Mesenchymal stem cell (in vitro differentiated cells and primary cell): ENCODE data around the gene EFCAB13. TPM values are rescaled to one million over a fixed set of nuclear protein-coding genes. Genes with fewer than 3 reads are reported as not detected.
A peak's percentile ranks its signal among the peaks of the same experiment; 100 is the strongest.

Experiments
- DNase-seq: peaks from one replicate; pipeline ENCODE4 v3.0.0-alpha.2; 2013
- H2AFZ ChIP-seq: one replicate; pipeline ENCODE4 v1.6.1; 2013; ENCODE audit warnings: low read depth, mild to moderate bottlenecking, control low read depth, inconsistent platforms, low read length, moderate library complexity
- H2AK5ac ChIP-seq: 2 replicates; pipeline ENCODE4 v1.6.1; 2013; ENCODE audit warnings: low read length, moderate library complexity, mild to moderate bottlenecking, inconsistent platforms; ENCODE audit not compliant: severe bottlenecking
- H2BK120ac ChIP-seq: one replicate; pipeline ENCODE4 v1.6.1; 2013; ENCODE audit warnings: low read depth, mild to moderate bottlenecking, inconsistent platforms, low read length, moderate library complexity
- H2BK12ac ChIP-seq, 2 experiments: one replicate each; pipeline ENCODE4 v1.6.1; 2013; ENCODE audit warnings: inconsistent platforms in 2 of 2, low read length in 2 of 2, mild to moderate bottlenecking in 2 of 2, moderate library complexity in 2 of 2, control low read depth in 1 of 2
- H2BK15ac ChIP-seq: one replicate; pipeline ENCODE4 v1.6.1; 2013; ENCODE audit warnings: mild to moderate bottlenecking, low read depth, inconsistent platforms; ENCODE audit not compliant: poor library complexity, severe bottlenecking
- H2BK5ac ChIP-seq: 2 replicates; pipeline ENCODE4 v1.6.1; 2013; ENCODE audit warnings: low read depth, mild to moderate bottlenecking, low read length, control low read depth, inconsistent platforms; ENCODE audit not compliant: poor library complexity, severe bottlenecking
- H3K14ac ChIP-seq, 2 experiments: one replicate each; pipeline ENCODE4 v1.6.1; 2013; ENCODE audit warnings: inconsistent platforms in 2 of 2, low read length in 2 of 2, control low read depth in 1 of 2, mild to moderate bottlenecking in 1 of 2, moderate library complexity in 1 of 2
- H3K18ac ChIP-seq, 2 experiments: one replicate each; pipeline ENCODE4 v1.6.1; 2013; ENCODE audit warnings: inconsistent platforms in 2 of 2, low read length in 2 of 2, control low read depth in 1 of 2, low read depth in 1 of 2, mild to moderate bottlenecking in 1 of 2
- H3K23ac ChIP-seq, 2 experiments: one replicate each; pipeline ENCODE4 v1.6.1; 2013; ENCODE audit warnings: inconsistent platforms in 2 of 2, low read length in 2 of 2, mild to moderate bottlenecking in 2 of 2, moderate library complexity in 2 of 2, control low read depth in 1 of 2
- H3K27ac ChIP-seq: 2 replicates; pipeline ENCODE4 v1.5.1; 2013; ENCODE audit warnings: mild to moderate bottlenecking, moderate library complexity, low read length, control low read depth, inconsistent platforms; ENCODE audit not compliant: poor library complexity, severe bottlenecking
- H3K27me3 ChIP-seq, 2 experiments: 2 replicates each; pipeline versions ENCODE4 v1.6.1 to v1.7.0; 2013; ENCODE audit warnings: low read length in 2 of 2, mild to moderate bottlenecking in 2 of 2, moderate library complexity in 2 of 2, control low read depth in 1 of 2, inconsistent platforms in 1 of 2; ENCODE audit not compliant: control insufficient read depth in 1 of 2, insufficient read depth in 1 of 2
- H3K36me3 ChIP-seq, 2 experiments: 2 replicates each; pipeline versions ENCODE4 v1.6.1 to v1.7.0; 2013; ENCODE audit warnings: low read length in 2 of 2, control low read depth in 1 of 2, inconsistent platforms in 1 of 2, low read depth in 1 of 2, mild to moderate bottlenecking in 1 of 2; ENCODE audit not compliant: insufficient read depth in 2 of 2, control insufficient read depth in 1 of 2
- H3K4ac ChIP-seq, 2 experiments: one replicate each; pipeline ENCODE4 v1.6.1; 2013; ENCODE audit warnings: inconsistent platforms in 2 of 2, low read length in 2 of 2, mild to moderate bottlenecking in 2 of 2, moderate library complexity in 2 of 2, control low read depth in 1 of 2, low read depth in 1 of 2
- H3K4me1 ChIP-seq: 2 replicates; pipeline ENCODE4 v1.6.1; 2013; ENCODE audit warnings: low read depth, low read length, control low read depth; ENCODE audit not compliant: control insufficient read depth, insufficient read depth
- H3K4me2 ChIP-seq: 2 replicates; pipeline ENCODE4 v1.6.1; 2013; ENCODE audit warnings: low read length, mild to moderate bottlenecking, inconsistent platforms; ENCODE audit not compliant: poor library complexity, severe bottlenecking
- H3K4me3 ChIP-seq, 2 experiments: 2 replicates each; pipeline versions ENCODE4 v1.5.1 to v1.7.0; 2013; ENCODE audit warnings: low read length in 2 of 2, mild to moderate bottlenecking in 2 of 2, control low read depth in 1 of 2, low read depth in 1 of 2; ENCODE audit not compliant: insufficient read depth in 1 of 2
- H3K79me1 ChIP-seq: replicated peaks from 2 replicates; pipeline ENCODE4 v1.6.1; 2013; ENCODE audit warnings: mild to moderate bottlenecking, control low read depth, low read length, inconsistent platforms; ENCODE audit not compliant: poor library complexity, severe bottlenecking
- H3K9ac ChIP-seq: 2 replicates; pipeline ENCODE4 v1.7.0; 2013; ENCODE audit warnings: mild to moderate bottlenecking, low read length, moderate library complexity
- H3K9me3 ChIP-seq: 2 replicates; pipeline ENCODE4 v1.7.0; 2013; ENCODE audit warnings: mild to moderate bottlenecking, low read length; ENCODE audit not compliant: control insufficient read depth
- H4K8ac ChIP-seq: one replicate; pipeline ENCODE4 v1.6.1; 2013; ENCODE audit warnings: inconsistent platforms, mild to moderate bottlenecking, low read length, moderate library complexity
- H4K91ac ChIP-seq: one replicate; pipeline ENCODE4 v1.6.1; 2013; ENCODE audit warnings: mild to moderate bottlenecking, low read length, inconsistent platforms
- WGBS: methylation state at CpG from one replicate; pipeline ENCODE4 v1.1.7; 2013; ENCODE audit warnings: mixed read lengths; 5-methylcytosine and 5-hydroxymethylcytosine counted together
- polyA plus RNA-seq, 2 experiments: library from polyadenylated mRNA; stranded (reverse); fragments of 200-250 nt; gene quantifications; one replicate each; pipeline ENCODE4 v1.2.3, GENCODE V29; 2013

EFCAB13 gene, protein sequence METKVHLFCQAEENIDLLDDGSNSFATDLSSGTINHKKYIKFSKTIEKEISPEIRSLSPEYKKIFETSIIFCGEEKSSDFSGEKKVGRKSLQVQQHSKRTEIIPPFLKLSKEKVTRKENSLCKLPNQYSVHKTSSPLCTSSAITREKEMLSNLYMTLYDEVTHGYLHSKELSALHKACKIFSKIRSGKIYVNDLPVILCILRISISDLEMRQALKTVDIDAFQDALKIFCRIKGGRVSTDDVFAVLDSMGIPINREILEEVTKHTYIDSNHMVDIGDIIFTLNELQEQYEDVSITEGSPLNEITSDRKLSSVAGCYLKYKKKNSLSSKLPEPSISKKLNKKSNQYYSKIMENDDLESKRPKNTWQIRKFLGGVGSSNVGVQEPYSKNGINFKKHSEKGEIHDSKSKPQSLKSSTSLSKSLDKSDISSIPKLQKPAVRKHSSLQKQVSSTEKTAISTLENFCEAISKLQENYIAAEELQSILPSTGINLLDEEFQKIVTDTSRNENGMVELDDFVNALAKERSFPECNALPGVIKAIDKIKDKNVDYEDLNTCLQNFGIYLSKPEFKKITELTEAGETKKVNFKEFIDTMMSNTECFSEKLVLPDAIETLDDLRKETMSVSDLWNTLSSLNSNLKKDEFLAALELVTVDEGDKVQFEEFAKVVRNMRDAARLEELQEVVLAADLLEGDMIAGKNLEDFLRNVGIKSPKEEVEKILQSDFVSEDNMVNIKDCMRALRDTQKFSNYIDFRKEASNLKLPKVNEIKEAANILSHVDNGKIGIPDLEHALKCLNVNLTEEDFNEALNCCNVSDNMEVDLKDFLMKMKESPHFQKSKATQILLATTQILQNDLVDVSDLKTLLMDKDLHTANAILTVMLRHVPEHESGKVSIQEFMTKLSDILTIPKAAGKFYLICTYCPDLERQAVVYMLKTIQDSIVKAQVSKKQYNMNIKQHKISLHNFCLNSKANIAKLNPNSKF
- polyA plus RNA-seq (2013, experiment 1 of 2), result 1.2 TPM
- 1.2 TPM for polyA plus RNA-seq (2013, experiment 2 of 2)

DNA sequence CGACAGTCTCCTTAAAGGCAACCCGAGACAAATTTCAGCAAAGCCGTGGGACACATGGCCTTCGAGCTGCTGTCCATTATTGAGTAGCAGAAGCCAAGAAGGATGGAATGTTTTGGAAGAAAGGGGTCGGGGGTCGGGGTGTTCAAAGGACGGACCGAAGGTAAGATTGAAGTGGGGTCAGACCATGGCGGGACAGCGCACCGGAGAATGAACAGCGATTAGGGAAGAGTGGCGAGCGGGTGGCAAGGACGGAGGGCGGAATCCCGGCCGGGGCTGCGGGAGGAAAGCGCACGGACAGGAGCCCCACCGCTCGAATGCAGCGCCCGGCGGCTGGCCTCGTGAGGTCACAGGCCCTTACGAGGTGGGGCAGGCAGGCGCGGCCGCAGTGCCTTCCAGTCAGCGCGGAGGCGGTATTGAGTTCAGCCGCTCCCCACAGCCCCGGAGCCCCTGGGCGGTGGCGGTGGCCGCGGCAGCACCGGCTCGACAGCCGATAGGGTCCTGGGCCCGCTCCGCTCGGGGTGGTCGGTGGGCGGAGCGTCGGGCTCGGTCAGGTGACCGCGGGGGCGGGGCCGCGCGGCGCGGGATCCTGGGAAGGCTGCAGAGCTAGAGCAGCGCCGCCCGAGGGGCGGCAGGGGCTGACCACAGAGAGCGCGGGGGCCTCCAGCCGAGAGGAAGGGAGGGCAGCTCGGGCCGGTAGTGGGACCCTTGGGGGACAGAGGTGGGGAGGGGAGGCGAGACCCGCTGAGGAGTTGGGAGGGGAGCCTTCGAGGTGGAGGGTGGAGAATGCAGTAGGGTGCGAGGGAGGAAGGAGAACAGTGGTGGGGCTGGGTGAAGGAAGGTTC lies at the start of gene EFCAB13:
TSS of gene EFCAB13 (plus strand) at position 574 of the 842 bp plus-strand sequence. CDS start 4,399 bp downstream, outside the sequence.
- DNase-seq, result peak; percentile 90
- 1% methylated on average over 72 of the region's 72 CpGs for WGBS
- peak within 1 kb of the TSS; percentile 93 for H3K9ac ChIP-seq
- H3K23ac ChIP-seq, result peak within 1 kb of the TSS in 1 of 2 experiments; percentile 93
- no peak within 1 kb of the TSS for H2BK5ac ChIP-seq
- peak within 1 kb of the TSS; percentile 75 for H3K27ac ChIP-seq
- peak within 1 kb of the TSS; percentile 56 for H2BK120ac ChIP-seq
- H2AFZ ChIP-seq, result peak within 1 kb of the TSS; percentile 75
- H3K4me2 ChIP-seq, result peak within 1 kb of the TSS; percentile 80
- no peaks in the 10 kb centered on the region for H3K79me1 ChIP-seq
- H4K8ac ChIP-seq, result peak within 1 kb of the TSS; percentile 93
- H3K18ac ChIP-seq, result peak within 1 kb of the TSS; percentile 90 to 91
- H3K4ac ChIP-seq, result peak within 1 kb of the TSS; percentile 63 to 92
- peak within 1 kb of the TSS; percentile 88 for H4K91ac ChIP-seq
- peak within 1 kb of the TSS in 1 of 2 experiments; percentile 84 for H3K14ac ChIP-seq
- peaks cover 0 to 14% of the 10 kb centered on the region in 2 experiments for H3K36me3 ChIP-seq
- peak within 1 kb of the TSS; percentile 59 for H2BK12ac ChIP-seq
- H3K9me3 ChIP-seq, result peaks cover 6% of the 10 kb centered on the region
- H3K4me1 ChIP-seq, result peaks cover 7% of the 10 kb centered on the region
- H2BK15ac ChIP-seq, result peak within 1 kb of the TSS; percentile 94
- H3K4me3 ChIP-seq, result peak within 1 kb of the TSS; percentile 60 to 84
- peak within 1 kb of the TSS; percentile 46 for H2AK5ac ChIP-seq
- no peaks in the 10 kb centered on the region for H3K27me3 ChIP-seq

DNA sequence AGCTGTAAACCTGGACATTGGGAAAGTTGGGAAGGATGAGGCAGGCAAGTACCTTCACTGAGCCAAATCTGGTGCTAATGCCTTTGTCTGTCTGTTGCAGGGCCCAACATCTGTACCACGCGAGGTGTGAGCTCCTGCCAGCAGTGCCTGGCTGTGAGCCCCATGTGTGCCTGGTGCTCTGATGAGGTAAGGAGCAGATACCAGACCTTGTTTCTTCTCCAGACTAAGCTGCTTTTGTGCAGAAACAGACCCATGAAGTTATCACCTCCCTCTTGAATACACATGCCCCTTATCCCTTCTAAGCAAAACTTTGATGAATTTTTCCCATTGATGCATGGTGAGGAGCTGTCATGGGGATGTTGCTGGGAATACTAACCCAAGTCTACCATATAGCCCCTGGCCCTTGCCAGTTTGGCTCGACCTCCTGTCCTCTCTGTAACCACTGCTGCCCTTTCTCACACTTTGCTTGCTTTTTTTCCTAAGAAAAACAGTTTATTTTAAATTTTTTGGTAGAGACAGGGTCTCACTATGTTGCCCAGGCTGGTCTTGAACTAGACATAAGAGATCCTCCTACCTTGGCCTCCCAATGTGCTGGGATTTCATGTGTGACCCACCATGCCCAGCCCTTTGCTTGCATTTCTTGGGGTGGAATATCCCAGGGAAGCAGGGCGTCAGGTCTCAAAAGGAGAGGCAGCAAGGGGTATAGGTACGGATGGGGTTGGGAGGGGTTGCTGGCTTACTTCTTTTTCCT lies 49.3 kb upstream of the EFCAB13 start:
- peak overlapping the region; percentile 78 for H3K9ac ChIP-seq
- H3K18ac ChIP-seq, result peak overlapping the region; percentile 72 to 83
- no peak overlapping the region for H3K14ac ChIP-seq
- DNase-seq, result no peak
- H2BK5ac ChIP-seq, result peak overlapping the region; percentile 66
- no peaks in the 10 kb centered on the region for H3K9me3 ChIP-seq
- no peak overlapping the region for H2BK120ac ChIP-seq
- H3K23ac ChIP-seq, result no peak overlapping the region
- peak overlapping the region in 1 of 2 experiments; percentile 77 for H3K4ac ChIP-seq
- H3K4me1 ChIP-seq, result peaks cover 38% of the 10 kb centered on the region
- peak overlapping the region; percentile 85 for H4K91ac ChIP-seq
- peak overlapping the region; percentile 84 for H2AK5ac ChIP-seq
- H4K8ac ChIP-seq, result peak overlapping the region; percentile 42
- no peak overlapping the region for H3K4me2 ChIP-seq
- 99% methylated on average over 4 of the region's 5 CpGs for WGBS
- H2AFZ ChIP-seq, result no peak overlapping the region
- H3K79me1 ChIP-seq, result peaks cover 8% of the 10 kb centered on the region
- peaks cover 13 to 29% of the 10 kb centered on the region in 2 experiments for H3K36me3 ChIP-seq
- peak overlapping the region; percentile 86 for H3K27ac ChIP-seq
- H2BK12ac ChIP-seq, result peak overlapping the region; percentile 93 to 94
- peak overlapping the region in 1 of 2 experiments; percentile 49 for H3K4me3 ChIP-seq
- no peaks in the 10 kb centered on the region for H3K27me3 ChIP-seq
- H2BK15ac ChIP-seq, result peak overlapping the region; percentile 63

DNA sequence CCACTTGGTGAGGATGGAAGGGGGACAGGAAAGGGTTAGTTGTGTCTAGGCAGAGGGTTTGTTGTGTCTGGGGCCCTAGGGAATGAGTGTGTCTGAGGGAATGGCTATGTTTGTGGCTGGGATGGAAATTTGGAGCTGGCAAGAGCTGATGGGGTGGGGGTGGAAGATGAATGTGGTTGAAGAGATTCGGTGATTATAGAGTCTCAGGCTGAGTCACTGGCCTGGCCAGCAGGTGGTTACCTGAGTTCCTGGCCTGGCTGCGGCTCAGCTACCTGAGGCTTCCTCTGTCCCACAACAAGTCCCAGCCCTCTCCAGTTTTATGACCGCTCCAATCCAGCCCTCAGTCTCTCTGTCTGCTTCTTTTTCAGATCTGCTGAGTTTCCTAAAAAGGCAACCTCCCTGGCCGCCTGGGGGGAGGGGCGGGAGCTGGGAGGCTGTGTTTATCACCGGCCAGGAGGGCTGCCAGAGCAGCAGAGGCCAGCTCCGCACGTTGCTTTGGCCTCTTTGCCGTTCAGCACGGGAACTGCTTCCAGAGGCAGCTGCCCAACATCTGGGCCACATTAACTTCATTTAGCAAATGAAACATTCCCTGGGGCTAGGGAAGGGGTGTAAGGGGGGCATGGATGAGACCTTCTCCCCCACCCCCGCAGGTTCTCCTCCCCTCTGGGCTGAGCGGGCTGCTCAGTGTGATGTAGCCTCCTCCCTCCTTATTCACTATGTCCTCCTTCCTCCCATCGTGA lies 48.3 kb upstream of the EFCAB13 start:
- Histone ChIP-seq H2AFZ (no peak overlapping the region), H3K36me3 (peaks cover 13 to 29% of the 10 kb centered on the region in 2 experiments), H3K4me3 (peak overlapping the region in 1 of 2 experiments; percentile 49), H3K79me1 (peaks cover 8% of the 10 kb centered on the region), H4K91ac (peak overlapping the region; percentile 85), H3K18ac (peak overlapping the region; percentile 74 to 81), H3K9ac (peak overlapping the region; percentile 78), H2BK5ac (peak overlapping the region; percentile 69), H3K23ac (no peak overlapping the region), H3K4me2 (no peak overlapping the region), H3K4me1 (peaks cover 44% of the 10 kb centered on the region), H3K27me3 (no peaks in the 10 kb centered on the region), H3K9me3 (no peaks in the 10 kb centered on the region), H2BK15ac (no peak overlapping the region), H2BK120ac (peak overlapping the region; percentile 67), H3K4ac (peak overlapping the region; percentile 86 to 90), H2BK12ac (peak overlapping the region; percentile 94 to 98), H3K14ac (no peak overlapping the region), H2AK5ac (peak overlapping the region; percentile 84), H3K27ac (peak overlapping the region; percentile 86), H4K8ac (peak overlapping the region; percentile 81)
- peak; percentile 70 for DNase-seq
- WGBS, result 3% methylated on average over 6 of the region's 13 CpGs
